ENCODE results near the gene PTGR3.

DNA sequence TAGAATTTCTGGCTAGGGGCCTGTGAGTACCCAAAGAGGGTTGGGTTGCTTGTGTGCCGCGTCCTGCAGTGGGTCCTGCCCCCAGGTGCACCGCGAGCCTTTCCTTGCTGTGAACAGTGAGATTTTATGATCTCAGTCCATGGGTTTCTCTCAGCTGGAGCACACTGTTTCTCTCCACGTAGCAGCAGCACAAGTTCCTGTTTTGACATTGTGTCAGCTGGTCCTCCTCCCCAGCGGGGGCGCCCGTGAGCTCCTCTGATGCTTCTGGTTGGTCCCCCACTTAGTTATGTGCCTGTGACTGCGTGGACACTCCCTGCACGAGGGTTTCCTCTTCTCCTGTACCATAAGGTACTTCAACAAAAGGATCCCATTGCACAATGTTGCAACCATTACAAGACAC, 31.5 kb upstream of the PTGR3 start:
- TF ChIP-seq, protein P1, sequence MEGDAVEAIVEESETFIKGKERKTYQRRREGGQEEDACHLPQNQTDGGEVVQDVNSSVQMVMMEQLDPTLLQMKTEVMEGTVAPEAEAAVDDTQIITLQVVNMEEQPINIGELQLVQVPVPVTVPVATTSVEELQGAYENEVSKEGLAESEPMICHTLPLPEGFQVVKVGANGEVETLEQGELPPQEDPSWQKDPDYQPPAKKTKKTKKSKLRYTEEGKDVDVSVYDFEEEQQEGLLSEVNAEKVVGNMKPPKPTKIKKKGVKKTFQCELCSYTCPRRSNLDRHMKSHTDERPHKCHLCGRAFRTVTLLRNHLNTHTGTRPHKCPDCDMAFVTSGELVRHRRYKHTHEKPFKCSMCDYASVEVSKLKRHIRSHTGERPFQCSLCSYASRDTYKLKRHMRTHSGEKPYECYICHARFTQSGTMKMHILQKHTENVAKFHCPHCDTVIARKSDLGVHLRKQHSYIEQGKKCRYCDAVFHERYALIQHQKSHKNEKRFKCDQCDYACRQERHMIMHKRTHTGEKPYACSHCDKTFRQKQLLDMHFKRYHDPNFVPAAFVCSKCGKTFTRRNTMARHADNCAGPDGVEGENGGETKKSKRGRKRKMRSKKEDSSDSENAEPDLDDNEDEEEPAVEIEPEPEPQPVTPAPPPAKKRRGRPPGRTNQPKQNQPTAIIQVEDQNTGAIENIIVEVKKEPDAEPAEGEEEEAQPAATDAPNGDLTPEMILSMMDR (IDR thresholded peaks at IDR 0.05), result no peak
- no peak for TF ChIP-seq EZH2 (IDR thresholded peaks at IDR 0.05; ENCODE audit: borderline replicate concordance, insufficient read depth, low read depth, low read length, poor library complexity, severe bottlenecking)
